Natural killer cell (primary cell): ENCODE measurements around the gene PEX26. TPM values are rescaled to one million over a fixed set of nuclear protein-coding genes. Genes with fewer than 3 reads are reported as not detected.
A peak's percentile ranks its signal among the peaks of the same experiment; 100 is the strongest.

Experiments used
- ATAC-seq, 3 donors: fragments of 150-1000 bp in 2 of 3; fragments of 200-7000 bp in 1 of 3; cut with Tn5 transposase; 1 replicate in 1 of 3; 2 replicates in 2 of 3; pipeline ENCODE4 v1.10.0; 2021; ENCODE audit warnings: mild to moderate bottlenecking in 2 of 3, moderate library complexity in 2 of 3
- DNase-seq, 2 donors: peaks; one replicate each; pipeline versions ENCODE4 v3.0.0 to v3.0.0-alpha.2; 2013 to 2021; ENCODE audit warnings: mixed read lengths in 1 of 2
- H3K27ac ChIP-seq: one replicate; pipeline ENCODE4 v1.5.1; 2013; ENCODE audit warnings: mild to moderate bottlenecking, low read length
- H3K27me3 ChIP-seq: one replicate; pipeline ENCODE4 v1.6.1; 2013; ENCODE audit warnings: low read length; ENCODE audit not compliant: control insufficient read depth, insufficient read depth
- H3K36me3 ChIP-seq: one replicate; pipeline ENCODE4 v1.6.1; 2013; ENCODE audit warnings: low read length; ENCODE audit not compliant: control insufficient read depth, insufficient read depth
- H3K4me1 ChIP-seq: one replicate; pipeline ENCODE4 v1.6.1; 2013; ENCODE audit warnings: low read length; ENCODE audit not compliant: control insufficient read depth, insufficient read depth
- H3K4me3 ChIP-seq: one replicate; pipeline ENCODE4 v1.5.1; 2013; ENCODE audit warnings: low read length
- H3K9me3 ChIP-seq: one replicate; pipeline ENCODE4 v1.6.1; 2013; ENCODE audit warnings: low read length; ENCODE audit not compliant: control insufficient read depth, insufficient read depth
- H3K27ac Mint-ChIP-seq, 2 donors: one replicate each; pipeline ENCODE4 v1.8.0; 2022; ENCODE audit warnings: mild to moderate bottlenecking in 2 of 2, mixed read lengths in 2 of 2, moderate library complexity in 1 of 2
- H3K27me3 Mint-ChIP-seq, 2 donors: one replicate each; pipeline ENCODE4 v1.8.0; 2022; ENCODE audit warnings: low read depth in 2 of 2, mixed read lengths in 2 of 2
- H3K36me3 Mint-ChIP-seq: one replicate; pipeline ENCODE4 v1.8.0; 2022; ENCODE audit warnings: mixed read lengths
- H3K4me1 Mint-ChIP-seq, 2 donors: one replicate each; pipeline ENCODE4 v1.8.0; 2022; ENCODE audit warnings: mixed read lengths in 2 of 2
- H3K4me3 Mint-ChIP-seq: one replicate; pipeline ENCODE4 v1.8.0; 2022; ENCODE audit warnings: mild to moderate bottlenecking, moderate library complexity, mixed read lengths
- H3K9me3 Mint-ChIP-seq, 2 donors: one replicate each; pipeline ENCODE4 v1.8.0; 2022; ENCODE audit warnings: mixed read lengths in 2 of 2
- WGBS: methylation state at CpG from one replicate; pipeline ENCODE4 v1.1.7; 2013; ENCODE audit warnings: missing lambda C conversion rate; ENCODE audit not compliant: insufficient coverage; 5-methylcytosine and 5-hydroxymethylcytosine counted together
- intact Hi-C: fragments of 100-400 bp; cut with micrococcal nuclease; formaldehyde crosslinking; loops from one replicate; pipeline ENCODE4 v1.14.2; 2022
- total RNA-seq, 4 donors: library from RNA; stranded (reverse); fragments of 120-200 nt in 1 of 4; gene quantifications; one replicate each; pipeline versions ENCODE4 v1.2.3 to v1.2.4, GENCODE V29; 2013 to 2022
- TF ChIP-seq, protein P1 (sequence below): fragments of 200-600 bp; IDR thresholded peaks from one replicate; pipeline ENCODE4 v1.8.0; 2022; ENCODE audit warnings: antibody characterized with exemption

PEX26 gene
- total RNA-seq, 3 donors from 2014 or later (not counting 1 experiment from before 2014, with no cell fraction given): 27.6 to 37.4 (median 31.2) TPM

DNA sequence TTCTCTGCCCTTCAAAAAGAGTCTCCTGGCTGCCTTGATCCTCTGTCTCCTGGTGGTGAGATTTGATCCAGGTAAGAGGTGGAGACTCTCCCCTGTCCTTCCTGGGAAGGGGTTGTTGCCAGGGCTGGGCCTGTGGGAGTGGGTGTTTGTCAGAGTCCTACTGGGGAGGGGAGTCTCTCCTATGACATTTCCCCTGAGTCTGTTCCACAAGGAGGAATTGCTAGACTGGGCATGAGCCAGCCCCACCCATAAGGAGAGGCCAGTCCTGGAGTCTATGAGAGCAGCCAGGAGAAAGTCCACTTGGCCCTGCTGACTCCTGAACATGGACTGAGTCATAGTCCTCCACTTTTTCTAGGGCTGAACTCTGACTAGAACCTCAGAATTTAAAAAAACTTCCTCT, 7.4 kb downstream of the PEX26 start:
- TF ChIP-seq, protein P1, sequence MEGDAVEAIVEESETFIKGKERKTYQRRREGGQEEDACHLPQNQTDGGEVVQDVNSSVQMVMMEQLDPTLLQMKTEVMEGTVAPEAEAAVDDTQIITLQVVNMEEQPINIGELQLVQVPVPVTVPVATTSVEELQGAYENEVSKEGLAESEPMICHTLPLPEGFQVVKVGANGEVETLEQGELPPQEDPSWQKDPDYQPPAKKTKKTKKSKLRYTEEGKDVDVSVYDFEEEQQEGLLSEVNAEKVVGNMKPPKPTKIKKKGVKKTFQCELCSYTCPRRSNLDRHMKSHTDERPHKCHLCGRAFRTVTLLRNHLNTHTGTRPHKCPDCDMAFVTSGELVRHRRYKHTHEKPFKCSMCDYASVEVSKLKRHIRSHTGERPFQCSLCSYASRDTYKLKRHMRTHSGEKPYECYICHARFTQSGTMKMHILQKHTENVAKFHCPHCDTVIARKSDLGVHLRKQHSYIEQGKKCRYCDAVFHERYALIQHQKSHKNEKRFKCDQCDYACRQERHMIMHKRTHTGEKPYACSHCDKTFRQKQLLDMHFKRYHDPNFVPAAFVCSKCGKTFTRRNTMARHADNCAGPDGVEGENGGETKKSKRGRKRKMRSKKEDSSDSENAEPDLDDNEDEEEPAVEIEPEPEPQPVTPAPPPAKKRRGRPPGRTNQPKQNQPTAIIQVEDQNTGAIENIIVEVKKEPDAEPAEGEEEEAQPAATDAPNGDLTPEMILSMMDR: no peak
- Histone ChIP-seq H3K4me3 (no peak overlapping the region), H3K27me3 (no peaks in the 10 kb centered on the region), H3K27ac (no peak overlapping the region), H3K9me3 (no peaks in the 10 kb centered on the region), H3K4me1 (no peaks in the 10 kb centered on the region), H3K36me3 (peaks cover 66% of the 10 kb centered on the region)
- DNase-seq (no peak), ATAC-seq (no peak)
- H3K36me3 Mint-ChIP-seq: peaks cover 23% of the 10 kb centered on the region
- peaks cover 17 to 19% of the 10 kb centered on the region in 2 donors for H3K4me1 Mint-ChIP-seq
- no peaks in the 10 kb centered on the region for H3K27me3 Mint-ChIP-seq
- no peak overlapping the region for H3K4me3 Mint-ChIP-seq
- no peak overlapping the region for H3K27ac Mint-ChIP-seq
- H3K9me3 Mint-ChIP-seq: peaks cover 0 to 2% of the 10 kb centered on the region in 2 donors
- intact Hi-C loops: no loop called here

DNA sequence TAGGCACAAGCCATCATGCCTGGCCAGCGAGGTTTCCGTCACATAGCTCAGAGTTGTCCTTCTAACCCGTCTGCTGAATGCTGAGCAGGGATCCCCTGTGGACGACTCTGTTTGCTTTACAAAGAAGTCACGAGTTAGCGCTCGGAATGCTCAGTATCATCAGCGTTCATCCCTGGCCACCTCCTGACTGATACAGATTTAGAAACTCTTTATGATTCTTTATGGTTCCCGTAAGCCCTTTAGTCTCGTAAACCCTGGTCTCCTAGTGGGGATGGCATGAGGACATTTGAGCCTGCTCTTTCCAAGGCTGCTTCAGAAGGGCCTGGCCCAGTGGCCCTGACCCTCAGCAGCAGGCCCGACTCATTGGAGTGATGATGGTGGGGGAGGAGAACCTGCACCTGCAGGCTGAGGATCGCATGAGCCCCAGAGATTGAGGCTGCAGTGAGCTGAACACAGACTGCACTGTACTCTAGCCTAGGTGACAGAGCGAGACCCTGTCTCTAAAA, 9.6 kb downstream of the PEX26 start:
- Mint-ChIP-seq H3K27me3 (no peaks in the 10 kb centered on the region), H3K4me3 (no peak overlapping the region), H3K27ac (no peak overlapping the region), H3K4me1 (peaks cover 3 to 12% of the 10 kb centered on the region in 2 donors), H3K36me3 (peaks cover 4% of the 10 kb centered on the region), H3K9me3 (no peaks in the 10 kb centered on the region)
- DNase-seq: no peak
- H3K4me3 ChIP-seq: no peak overlapping the region
- no peaks in the 10 kb centered on the region for H3K9me3 ChIP-seq
- TF ChIP-seq, protein P1: no peak
- intact Hi-C loops: no loop called here
- peaks cover 55% of the 10 kb centered on the region for H3K36me3 ChIP-seq
- no peak for ATAC-seq
- WGBS: 81% methylated on average over 12 of the region's 13 CpGs
- no peaks in the 10 kb centered on the region for H3K27me3 ChIP-seq
- H3K27ac ChIP-seq: no peak overlapping the region
- peaks cover 8% of the 10 kb centered on the region for H3K4me1 ChIP-seq

DNA sequence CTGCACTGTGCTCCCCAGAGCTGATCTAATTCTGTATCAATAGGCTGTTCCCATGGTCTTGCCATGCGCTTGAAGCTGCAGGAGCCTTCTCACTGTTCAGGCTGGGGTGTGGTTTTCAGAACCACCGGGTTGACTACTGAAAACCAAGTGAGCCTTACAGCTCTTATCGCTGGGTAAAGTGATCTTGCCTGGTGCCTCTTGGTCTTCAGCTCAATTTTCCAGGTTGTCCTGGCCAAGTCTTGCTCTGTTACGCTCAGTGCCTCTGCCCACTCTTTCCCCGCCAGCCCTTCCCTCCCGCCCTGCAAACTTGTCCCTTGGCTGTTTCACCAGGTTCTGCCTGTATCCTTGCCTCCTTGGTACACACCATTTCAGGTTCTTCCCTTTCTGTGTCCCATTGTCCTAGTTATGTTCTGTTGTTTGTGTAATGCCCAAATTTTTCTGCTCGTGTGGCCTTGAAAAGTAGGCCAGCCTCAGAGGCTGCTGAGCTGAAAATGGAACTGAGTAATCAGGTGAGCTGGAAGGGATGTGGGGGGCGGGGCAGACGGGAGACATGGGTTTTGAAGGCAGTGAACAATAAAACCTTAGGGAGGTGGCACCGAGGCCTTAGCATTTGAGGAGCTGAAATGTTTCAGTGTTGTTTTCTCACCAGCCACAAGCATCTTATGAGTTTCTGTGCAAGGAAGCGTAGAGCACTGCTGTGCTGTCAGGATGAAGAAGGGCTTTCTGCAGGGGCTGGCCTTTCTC, 11.2 kb downstream of the PEX26 start:
- Mint-ChIP-seq H3K9me3 (no peaks in the 10 kb centered on the region), H3K4me3 (no peak overlapping the region), H3K27me3 (no peaks in the 10 kb centered on the region), H3K27ac (no peak overlapping the region), H3K36me3 (no peaks in the 10 kb centered on the region), H3K4me1 (peaks cover 0 to 5% of the 10 kb centered on the region in 2 donors)
- 85% methylated on average over 11 of the region's 11 CpGs for WGBS
- ATAC-seq (no peak), DNase-seq (peak in 1 of 2 donors; percentile 24)
- no peak overlapping the region for H3K27ac ChIP-seq
- H3K4me3 ChIP-seq: no peak overlapping the region
- intact Hi-C loops: no loop called here
- TF ChIP-seq, protein P1: no peak
- H3K36me3 ChIP-seq: peaks cover 39% of the 10 kb centered on the region
- H3K4me1 ChIP-seq: peaks cover 8% of the 10 kb centered on the region
- H3K27me3 ChIP-seq: no peaks in the 10 kb centered on the region
- no peaks in the 10 kb centered on the region for H3K9me3 ChIP-seq
